IMR-90 (cell line): ENCODE measurements around the gene CCDC30. TPM values are rescaled to one million over a fixed set of nuclear protein-coding genes. Genes with fewer than 3 reads are reported as not detected.

Experiments
- ATAC-seq: fragments of 200-7000 bp; cut with Tn5 transposase; 2 replicates; pipeline ENCODE4 v1.9.1; 2020; ENCODE audit warnings: low read depth, mild to moderate bottlenecking, moderate library complexity
- BruUV-seq: library from RNA; stranded (reverse); fragments of 400-500 nt; replicated peaks from 2 replicates; lab custom pipeline; 2021; lab: Mats Ljungman, UMichigan
- CTCF ChIA-PET: fragments of 300-600 bp; formaldehyde crosslinking; extraction: SDS; loops from one replicate; lab custom pipeline; 2021; ENCODE audit warnings: antibody characterized with exemption; lab: Yijun Ruan, JAX
- POLR2A ChIA-PET: fragments of 300-600 bp; sonication (Branson Sonifier 250); formaldehyde crosslinking; loops from one replicate; lab custom pipeline; 2022; ENCODE audit warnings: antibody characterized with exemption; ENCODE audit not compliant: unreplicated experiment; lab: Charles Lee
- DNase-seq: peaks from one replicate; pipeline ENCODE4 v3.0.0; 2013
- H2AFZ ChIP-seq: replicated peaks from 2 replicates; pipeline ENCODE3; 2013; ENCODE audit warnings: low read length, mild to moderate bottlenecking; ENCODE audit not compliant: poor library complexity
- H2AK5ac ChIP-seq: 2 replicates; pipeline ENCODE4 v1.6.1; 2013; ENCODE audit warnings: low read depth, low read length, inconsistent platforms
- H2AK9ac ChIP-seq: replicated peaks from 2 replicates; pipeline ENCODE3; 2013; ENCODE audit warnings: mild to moderate bottlenecking, low read depth, low read length, moderate library complexity; ENCODE audit not compliant: poor library complexity
- H2BK120ac ChIP-seq: 2 replicates; pipeline ENCODE4 v1.6.1; 2013; ENCODE audit warnings: low read depth, low read length, inconsistent platforms
- H2BK15ac ChIP-seq: 3 replicates; pipeline ENCODE4 v1.6.1; 2013; ENCODE audit warnings: low read depth, low read length, inconsistent platforms
- H2BK20ac ChIP-seq: 2 replicates; pipeline ENCODE4 v1.6.1; 2013; ENCODE audit warnings: low read depth, mild to moderate bottlenecking, inconsistent platforms, low read length, moderate library complexity
- H2BK5ac ChIP-seq: 2 replicates; pipeline ENCODE4 v1.6.1; 2013; ENCODE audit warnings: mild to moderate bottlenecking, low read depth, low read length, inconsistent platforms; ENCODE audit not compliant: poor library complexity, severe bottlenecking
- H3K14ac ChIP-seq: replicated peaks from 2 replicates; pipeline ENCODE4 v1.6.1; 2013; ENCODE audit warnings: low read depth, low read length, inconsistent platforms
- H3K18ac ChIP-seq: 2 replicates; pipeline ENCODE4 v1.6.1; 2013; ENCODE audit warnings: low read depth, low read length, control low read depth
- H3K23ac ChIP-seq: 2 replicates; pipeline ENCODE4 v1.6.1; 2013; ENCODE audit warnings: low read depth, low read length, inconsistent platforms
- H3K27ac ChIP-seq: 2 replicates; pipeline ENCODE4 v1.5.1; 2013; ENCODE audit warnings: mild to moderate bottlenecking, control low read depth, low read length; ENCODE audit not compliant: insufficient read depth
- H3K27me3 ChIP-seq: 2 replicates; pipeline ENCODE4 v1.6.1; 2013; ENCODE audit warnings: low read length; ENCODE audit not compliant: control insufficient read depth, insufficient read depth
- H3K36me3 ChIP-seq: 2 replicates; pipeline ENCODE4 v1.6.1; 2013; ENCODE audit warnings: low read length, mixed read lengths; ENCODE audit not compliant: control insufficient read depth, insufficient read depth
- H3K4ac ChIP-seq: 2 replicates; pipeline ENCODE4 v1.6.1; 2013; ENCODE audit warnings: low read depth, low read length, inconsistent platforms
- H3K4me1 ChIP-seq: 2 replicates; pipeline ENCODE4 v1.6.1; 2013; ENCODE audit warnings: low read length, mixed read lengths; ENCODE audit not compliant: control insufficient read depth, insufficient read depth
- H3K4me2 ChIP-seq: 2 replicates; pipeline ENCODE4 v1.6.1; 2013; ENCODE audit warnings: low read depth, mild to moderate bottlenecking, control low read depth, low read length, moderate library complexity
- H3K4me3 ChIP-seq: 2 replicates; pipeline ENCODE4 v1.5.1; 2013; ENCODE audit warnings: low read depth, mild to moderate bottlenecking, control low read depth, low read length, moderate library complexity; ENCODE audit not compliant: insufficient read depth
- H3K56ac ChIP-seq: 2 replicates; pipeline ENCODE4 v1.6.1; 2013; ENCODE audit warnings: low read length, inconsistent platforms; ENCODE audit not compliant: insufficient read depth; ENCODE audit errors: extremely low read depth
- H3K79me1 ChIP-seq, 2 experiments: 2 replicates each; pipeline ENCODE4 v1.6.1; 2013; ENCODE audit warnings: low read length in 2 of 2, inconsistent platforms in 1 of 2, low read depth in 1 of 2
- H3K9ac ChIP-seq: 2 replicates; pipeline ENCODE4 v1.6.1; 2013; ENCODE audit warnings: low read depth, low read length, control low read depth
- H3K9me1 ChIP-seq: 2 replicates; pipeline ENCODE4 v1.6.1; 2013; ENCODE audit warnings: low read length, inconsistent platforms; ENCODE audit not compliant: insufficient read depth
- H3K9me3 ChIP-seq: 2 replicates; pipeline ENCODE4 v1.6.1; 2013; ENCODE audit warnings: low read length; ENCODE audit not compliant: control insufficient read depth, insufficient read depth
- H4K20me1 ChIP-seq: 2 replicates; pipeline ENCODE4 v1.6.1; 2013; ENCODE audit warnings: low read length, inconsistent platforms; ENCODE audit not compliant: insufficient read depth
- H4K5ac ChIP-seq: 2 replicates; pipeline ENCODE4 v1.6.1; 2013; ENCODE audit warnings: mild to moderate bottlenecking, low read depth, low read length, control low read depth
- H4K8ac ChIP-seq, 2 experiments: 2 replicates each; pipeline ENCODE4 v1.6.1; 2013; ENCODE audit warnings: low read depth in 2 of 2, low read length in 2 of 2, control low read depth in 1 of 2, inconsistent platforms in 1 of 2
- H4K91ac ChIP-seq: 2 replicates; pipeline ENCODE4 v1.6.1; 2013; ENCODE audit warnings: low read depth, low read length, inconsistent platforms; ENCODE audit not compliant: insufficient read depth
- BHLHE40 ChIP-seq: fragments of 150-350 bp; IDR thresholded peaks from 2 replicates; pipeline ENCODE4 v1.6.1; 2016; ENCODE audit warnings: mild to moderate bottlenecking, low read depth, low read length
- CEBPB ChIP-seq: IDR thresholded peaks from 2 replicates; pipeline ENCODE4 v1.6.1; 2012; ENCODE audit warnings: low read depth, low read length, improper control_type of control experiment
- CHD1 ChIP-seq: IDR thresholded peaks from 2 replicates; pipeline ENCODE4 v1.6.1; 2012; ENCODE audit warnings: low read depth, low read length, improper control_type of control experiment
- ELK1 ChIP-seq: fragments of 150-350 bp; IDR thresholded peaks from 2 replicates; pipeline ENCODE4 v1.6.1; 2016; ENCODE audit warnings: low read depth, mild to moderate bottlenecking, low read length, moderate library complexity, borderline replicate concordance
- FOS ChIP-seq: fragments of 150-350 bp; IDR thresholded peaks from 2 replicates; pipeline ENCODE4 v1.6.1; 2016; ENCODE audit warnings: low read depth, low read length
- MAZ ChIP-seq: IDR thresholded peaks from 2 replicates; pipeline ENCODE4 v1.6.1; 2012; ENCODE audit warnings: low read depth, mild to moderate bottlenecking, low read length, improper control_type of control experiment, moderate library complexity, borderline replicate concordance
- NFE2L2 ChIP-seq: fragments of 150-350 bp; IDR thresholded peaks from 2 replicates; pipeline ENCODE4 v1.6.1; 2016; ENCODE audit warnings: low read depth, mild to moderate bottlenecking, low read length
- RCOR1 ChIP-seq: IDR thresholded peaks from 2 replicates; pipeline ENCODE4 v1.6.1; 2012; ENCODE audit warnings: mild to moderate bottlenecking, low read length, improper control_type of control experiment; ENCODE audit not compliant: insufficient replicate concordance
- RFX5 ChIP-seq: IDR thresholded peaks from 2 replicates; pipeline ENCODE4 v1.8.0; 2012; ENCODE audit warnings: low read depth, mild to moderate bottlenecking, low read length, moderate library complexity
- SMC3 ChIP-seq: fragments of 150-350 bp; IDR thresholded peaks from 2 replicates; pipeline ENCODE4 v1.6.1; 2016; ENCODE audit warnings: low read depth, mild to moderate bottlenecking, antibody characterized with exemption, low read length, moderate library complexity
- USF2 ChIP-seq: fragments of 150-350 bp; IDR thresholded peaks from 2 replicates; pipeline ENCODE4 v1.6.1; 2017; ENCODE audit warnings: mild to moderate bottlenecking, antibody characterized with exemption, low read length, low read depth
- WGBS, 2 experiments: methylation state at CpG; one replicate each; pipeline versions ENCODE4 v1.1.5 to v1.1.7; 2013; ENCODE audit warnings: missing lambda C conversion rate in 2 of 2; ENCODE audit not compliant: insufficient read length in 1 of 2; ENCODE audit errors: extremely low coverage in 2 of 2; 5-methylcytosine and 5-hydroxymethylcytosine counted together
- dilution Hi-C: fragments of 300-500 bp; cut with HindIII; formaldehyde crosslinking; loops from one replicate; pipeline ENCODE4 v1.14.3; 2018; ENCODE audit warnings: low sequenced_read_pairs; ENCODE audit not compliant: unreplicated experiment
- in situ Hi-C: fragments of 300-500 bp; cut with MboI; formaldehyde crosslinking; loops from 3 replicates; pipeline ENCODE4 v1.14.3; 2019; ENCODE audit warnings: low sequenced_read_pairs, inconsistent platforms, mixed read lengths
- intact Hi-C: fragments of 100-400 bp; cut with micrococcal nuclease; formaldehyde crosslinking; loops from 2 replicates; pipeline ENCODE4 v1.10.0; 2022
- polyA plus RNA-seq, 3 experiments: library from polyadenylated mRNA; depleted of rRNA; stranded (reverse); fragments of >200 nt; gene quantifications; 2 replicates each; pipeline ENCODE4 v1.2.3, GENCODE V29; 2012; ENCODE audit warnings: low replicate concordance in 1 of 3
- total RNA-seq: library from RNA; depleted of rRNA; stranded (reverse); fragments of >200 nt; gene quantifications from 2 replicates; pipeline ENCODE4 v1.2.3, GENCODE V29; 2012
- TF ChIP-seq, protein P1 (sequence below): conservative IDR thresholded peaks from 2 replicates; pipeline ENCODE4 v1.5.1; 2012; ENCODE audit warnings: mild to moderate bottlenecking, low read depth, low read length, improper control_type of control experiment

Gene CCDC30
- total and polyA plus RNA-seq, 2 of the 4 experiments (the other 2 are of a cell fraction), result 0.14 to 0.18 TPM

DNA sequence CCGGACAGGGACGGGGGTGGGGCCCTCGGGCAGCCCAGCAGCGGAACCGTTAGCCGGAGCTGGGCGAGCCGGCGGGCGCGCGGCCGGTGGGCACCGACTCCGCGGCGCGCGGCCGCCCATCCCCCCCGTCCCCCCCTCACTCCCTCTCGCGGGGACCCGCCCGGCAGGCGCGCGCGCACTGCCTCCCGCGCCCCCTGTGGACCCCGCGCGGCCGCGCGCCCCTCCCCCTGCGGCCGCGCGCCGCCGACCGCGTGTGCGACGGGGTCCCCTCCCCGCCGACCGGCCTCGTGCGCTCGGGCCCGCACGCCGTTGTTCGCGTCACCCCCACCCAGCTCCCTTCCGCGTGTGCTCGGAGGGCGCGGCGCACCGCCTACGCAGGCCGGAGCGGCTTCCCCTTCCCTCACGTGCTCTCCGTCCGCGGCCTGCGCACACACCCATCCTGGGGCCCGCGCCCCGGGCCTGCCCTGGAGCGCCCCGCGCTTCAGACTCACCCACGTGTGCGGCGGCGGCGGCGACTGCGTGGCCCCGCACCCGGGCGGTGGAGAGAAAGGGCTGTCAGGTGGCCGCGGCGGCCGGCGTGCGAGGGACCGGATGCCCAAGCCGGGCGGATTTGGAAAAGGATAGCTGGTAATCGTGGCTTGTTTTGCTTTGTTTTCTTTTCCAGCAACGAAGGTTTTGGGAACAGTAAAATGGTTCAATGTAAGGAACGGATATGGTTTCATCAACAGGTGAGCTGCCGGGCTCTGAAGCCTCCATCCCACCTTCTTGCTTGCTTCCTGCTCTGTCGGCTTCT, 219.8 kb downstream of the CCDC30 start:
- Histone ChIP-seq H3K14ac (0 out of 2 replicates have a peak overlapping the region, but pooled peaks have one; percentile 15), H3K4me3 (peak overlapping the region; percentile 84), H3K27me3 (no peaks in the 10 kb centered on the region), H3K18ac (no peak overlapping the region), H3K27ac (peak overlapping the region; percentile 69), H3K23ac (peak overlapping the region; percentile 84; the same call in 1 of the 2 replicates), H3K4ac (peak overlapping the region; percentile 3; the same call in 1 of the 2 replicates), H2BK15ac (no peak overlapping the region), H3K36me3 (peaks cover 5% of the 10 kb centered on the region), H4K91ac (no peak overlapping the region; the same call in 1 of the 2 replicates), H2BK120ac (no peak overlapping the region), H2AK9ac (peak overlapping the region; percentile 93), H3K9ac (peak overlapping the region; percentile 64), H3K4me2 (peak overlapping the region; percentile 100), H3K4me1 (peaks cover 15% of the 10 kb centered on the region; the same call in 1 of the 2 replicates), H4K8ac (no peak overlapping the region), H3K79me1 (peaks cover 12 to 28% of the 10 kb centered on the region in 2 experiments; a peak in 3 of 4 replicates), H4K5ac (no peak overlapping the region), H3K9me1 (peaks cover 15% of the 10 kb centered on the region), H2BK5ac (peak overlapping the region; percentile 59), H2BK20ac (no peak overlapping the region), H3K56ac (peak overlapping the region; percentile 67; the same call in 1 of the 2 replicates), H3K9me3 (no peaks in the 10 kb centered on the region), H2AK5ac (peak overlapping the region; percentile 56), H4K20me1 (peaks cover 50% of the 10 kb centered on the region), H2AFZ (peak overlapping the region; percentile 80)
- 0% methylated on average over 20 of the region's 103 CpGs; no CpG with 5 or more reads in 1 of the 2 experiments for WGBS, 2 experiments
- ChIA-PET POLR2A (interaction anchor here (0.5 to 1.5 kb wide), 4 partner anchors 11 to 83 kb away, joined by 3 to 6 read pairs (median 4); no protein-coding TSS in a partner anchor), CTCF (interaction anchor here (1.1 kb wide), 1 partner anchor 25 kb away, joined by 5 read pairs; no protein-coding TSS in a partner anchor)
- intact Hi-C loops, result loop anchor here (1.0 to 10.0 kb wide), 5 partner anchors 25 to 538 kb away; partner anchors contain the start of genes C1orf50, P3H1, PPIH and ZNF691
- BruUV-seq, result no TSS peak
- in situ Hi-C loops, result no loop called here
- ATAC-seq (peak; percentile 40), DNase-seq (peak; percentile 69)
- dilution Hi-C loops, result no loop called here
- peak; percentile 94 for TF ChIP-seq BHLHE40
- TF ChIP-seq MAZ, result 0 out of 2 replicates have a peak, but pooled peaks have one; percentile 31
- TF ChIP-seq RFX5, result no peak
- peak; percentile 85 for TF ChIP-seq USF2
- TF ChIP-seq, protein P1, sequence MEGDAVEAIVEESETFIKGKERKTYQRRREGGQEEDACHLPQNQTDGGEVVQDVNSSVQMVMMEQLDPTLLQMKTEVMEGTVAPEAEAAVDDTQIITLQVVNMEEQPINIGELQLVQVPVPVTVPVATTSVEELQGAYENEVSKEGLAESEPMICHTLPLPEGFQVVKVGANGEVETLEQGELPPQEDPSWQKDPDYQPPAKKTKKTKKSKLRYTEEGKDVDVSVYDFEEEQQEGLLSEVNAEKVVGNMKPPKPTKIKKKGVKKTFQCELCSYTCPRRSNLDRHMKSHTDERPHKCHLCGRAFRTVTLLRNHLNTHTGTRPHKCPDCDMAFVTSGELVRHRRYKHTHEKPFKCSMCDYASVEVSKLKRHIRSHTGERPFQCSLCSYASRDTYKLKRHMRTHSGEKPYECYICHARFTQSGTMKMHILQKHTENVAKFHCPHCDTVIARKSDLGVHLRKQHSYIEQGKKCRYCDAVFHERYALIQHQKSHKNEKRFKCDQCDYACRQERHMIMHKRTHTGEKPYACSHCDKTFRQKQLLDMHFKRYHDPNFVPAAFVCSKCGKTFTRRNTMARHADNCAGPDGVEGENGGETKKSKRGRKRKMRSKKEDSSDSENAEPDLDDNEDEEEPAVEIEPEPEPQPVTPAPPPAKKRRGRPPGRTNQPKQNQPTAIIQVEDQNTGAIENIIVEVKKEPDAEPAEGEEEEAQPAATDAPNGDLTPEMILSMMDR, result no peak
- TF ChIP-seq CHD1, result no peak
- no peak for TF ChIP-seq ELK1
- TF ChIP-seq RCOR1, result no peak
- no peak for TF ChIP-seq SMC3
- no peak for TF ChIP-seq CEBPB
- TF ChIP-seq FOS, result no peak
- no peak for TF ChIP-seq NFE2L2
